NT2/D1 (cell line): Measurements from ENCODE around the gene TCF4.

Experiments used
- DNase-seq: peaks from one replicate; pipeline ENCODE4 v3.0.0-alpha.2; 2011; ENCODE audit warnings: low read depth, low spot score
- H3K27me3 ChIP-seq: 2 replicates; pipeline ENCODE4 v1.6.0; 2011; ENCODE audit warnings: mild to moderate bottlenecking; ENCODE audit not compliant: insufficient read length, insufficient read depth
- H3K36me3 ChIP-seq: 2 replicates; pipeline ENCODE4 v1.6.1; 2011; ENCODE audit warnings: mild to moderate bottlenecking, low read length, mixed read lengths; ENCODE audit not compliant: insufficient read depth, insufficient read length
- H3K4me1 ChIP-seq: 2 replicates; pipeline ENCODE4 v1.5.1; 2011; ENCODE audit not compliant: insufficient read depth, insufficient read length
- H3K4me3 ChIP-seq: 2 replicates; pipeline ENCODE4 v1.5.1; 2011; ENCODE audit warnings: low read depth; ENCODE audit not compliant: insufficient read length
- H3K9ac ChIP-seq: 2 replicates; pipeline ENCODE4 v1.6.0; 2011; ENCODE audit warnings: low read depth; ENCODE audit not compliant: insufficient read length
- H3K9me3 ChIP-seq: 2 replicates; pipeline ENCODE4 v1.5.1; 2011; ENCODE audit warnings: mild to moderate bottlenecking, low read length; ENCODE audit not compliant: insufficient read depth
- SUZ12 ChIP-seq: IDR thresholded peaks from 2 replicates; pipeline ENCODE4 v1.6.1; 2011; ENCODE audit not compliant: insufficient read length, insufficient read depth; ENCODE audit errors: extremely low read depth
- YY1 ChIP-seq: IDR thresholded peaks from 2 replicates; pipeline ENCODE4 v1.6.1; 2011; ENCODE audit not compliant: insufficient read length, insufficient read depth
- ZNF274 ChIP-seq: IDR thresholded peaks from 2 replicates; pipeline ENCODE4 v1.6.1; 2011; ENCODE audit warnings: mild to moderate bottlenecking, low read depth, low read length

TCF4 gene

DNA sequence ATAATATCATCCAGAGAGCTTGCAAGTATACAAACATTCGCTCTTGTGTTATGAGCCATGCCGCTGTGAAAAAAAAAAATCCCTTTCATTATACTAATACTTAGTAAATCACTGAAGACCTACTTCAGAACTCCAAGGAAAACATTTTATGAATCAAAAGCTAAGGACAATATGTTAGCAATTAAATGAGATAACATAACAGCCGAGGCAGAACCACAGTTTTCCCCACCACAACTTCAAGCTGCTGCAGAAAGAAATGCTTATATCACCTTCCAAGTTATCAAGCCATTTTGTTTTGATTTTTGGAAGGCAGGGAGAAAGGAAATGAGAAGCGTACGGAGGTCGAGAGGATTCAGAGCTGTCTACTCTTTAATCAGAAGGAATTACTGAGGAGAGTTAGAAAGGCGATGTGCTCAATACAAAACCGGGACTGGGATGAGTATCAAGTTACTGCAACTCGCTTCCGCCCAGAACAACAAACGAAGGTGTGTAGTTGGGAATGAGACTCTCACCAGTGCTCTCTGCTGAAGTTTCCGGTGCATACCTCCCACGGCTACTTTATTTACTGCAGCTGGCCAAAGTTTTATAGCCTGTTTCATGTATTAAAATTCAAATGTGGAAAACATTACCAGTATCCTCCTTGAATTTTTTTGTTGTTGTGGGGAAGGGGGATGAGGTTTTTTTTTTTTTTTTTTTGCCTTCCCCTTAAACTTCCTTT is 336.6 kb downstream of the TCF4 start:
- H3K9ac ChIP-seq: no peak overlapping the region
- TF ChIP-seq ZNF274 (no peak), SUZ12 (no peak), YY1 (no peak)
- no peak overlapping the region for H3K4me3 ChIP-seq
- H3K4me1 ChIP-seq: no peaks in the 10 kb centered on the region
- no peaks in the 10 kb centered on the region for H3K27me3 ChIP-seq
- DNase-seq: no peak
- no peaks in the 10 kb centered on the region for H3K36me3 ChIP-seq
- H3K9me3 ChIP-seq: no peaks in the 10 kb centered on the region

- no peak for DNase-seq
- TF ChIP-seq YY1 (no peak), SUZ12 (no peak), ZNF274 (no peak)
- H3K9me3 ChIP-seq: no peaks in the 10 kb centered on the region
- H3K36me3 ChIP-seq: no peaks in the 10 kb centered on the region
- no peak overlapping the region for H3K4me3 ChIP-seq
- no peaks in the 10 kb centered on the region for H3K4me1 ChIP-seq
- no peak overlapping the region for H3K9ac ChIP-seq
- no peaks in the 10 kb centered on the region for H3K27me3 ChIP-seq
Observed at GRCh38 chr18:55250768-55251173, 337.2 kb downstream of the TCF4 start.

DNA sequence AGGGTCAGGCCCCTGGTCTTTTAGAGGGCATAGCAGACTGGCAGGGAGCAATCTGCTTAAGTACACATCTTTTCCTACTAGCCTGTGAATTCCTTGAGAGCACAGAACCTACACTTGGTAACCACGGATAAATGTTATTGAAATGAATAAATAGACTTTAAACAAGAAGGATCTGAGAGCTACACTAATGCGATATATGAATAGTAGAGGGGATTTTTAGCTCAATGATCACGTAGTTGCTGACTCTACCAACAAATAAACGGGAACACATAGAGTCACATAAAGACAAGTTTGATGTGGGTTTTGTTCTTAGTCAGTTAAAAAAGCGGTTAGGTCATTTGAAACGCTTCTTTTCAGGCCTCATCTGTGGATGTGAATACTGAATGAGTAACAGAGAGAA is 338.4 kb downstream of the TCF4 start:
- TF ChIP-seq ZNF274: no peak
- TF ChIP-seq YY1: no peak
- no peak for TF ChIP-seq SUZ12
- no peak for DNase-seq
- H3K9ac ChIP-seq: no peak overlapping the region
- no peaks in the 10 kb centered on the region for H3K36me3 ChIP-seq
- H3K9me3 ChIP-seq: no peaks in the 10 kb centered on the region
- H3K27me3 ChIP-seq: no peaks in the 10 kb centered on the region
- no peak overlapping the region for H3K4me3 ChIP-seq
- H3K4me1 ChIP-seq: no peaks in the 10 kb centered on the region

DNA sequence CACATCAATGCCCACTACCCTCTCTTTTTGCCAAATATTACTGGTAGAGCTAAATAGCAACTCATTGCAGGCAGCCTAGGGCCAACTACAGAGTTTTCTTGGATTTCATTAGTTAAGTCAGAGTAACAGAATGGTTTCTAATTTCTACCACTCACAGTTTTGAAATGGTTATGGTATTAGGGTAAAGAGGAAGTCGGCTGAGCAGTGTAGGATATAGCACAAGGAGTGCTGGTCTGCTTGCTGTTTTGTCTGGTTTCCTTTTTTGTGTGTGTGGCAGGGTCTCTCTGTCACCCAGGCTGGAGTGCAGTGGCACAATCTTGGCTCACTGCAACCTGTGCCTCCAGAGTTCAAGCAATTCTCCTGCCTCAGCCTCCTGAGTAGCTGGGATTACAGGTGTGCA is 339.5 kb downstream of the TCF4 start:
- TF ChIP-seq SUZ12: no peak
- no peak overlapping the region for H3K9ac ChIP-seq
- no peaks in the 10 kb centered on the region for H3K9me3 ChIP-seq
- no peak overlapping the region for H3K4me3 ChIP-seq
- DNase-seq: no peak
- H3K27me3 ChIP-seq: no peaks in the 10 kb centered on the region
- H3K4me1 ChIP-seq: no peaks in the 10 kb centered on the region
- no peaks in the 10 kb centered on the region for H3K36me3 ChIP-seq

- DNase-seq: no peak
- no peak for TF ChIP-seq YY1
- no peak for TF ChIP-seq SUZ12
- no peak for TF ChIP-seq ZNF274
- Histone ChIP-seq H3K9me3 (no peaks in the 10 kb centered on the region), H3K36me3 (no peaks in the 10 kb centered on the region), H3K4me1 (no peaks in the 10 kb centered on the region), H3K4me3 (no peak overlapping the region), H3K9ac (no peak overlapping the region), H3K27me3 (no peaks in the 10 kb centered on the region)
Observed at GRCh38 chr18:55247032-55247431, 341.0 kb downstream of the TCF4 start.

DNA sequence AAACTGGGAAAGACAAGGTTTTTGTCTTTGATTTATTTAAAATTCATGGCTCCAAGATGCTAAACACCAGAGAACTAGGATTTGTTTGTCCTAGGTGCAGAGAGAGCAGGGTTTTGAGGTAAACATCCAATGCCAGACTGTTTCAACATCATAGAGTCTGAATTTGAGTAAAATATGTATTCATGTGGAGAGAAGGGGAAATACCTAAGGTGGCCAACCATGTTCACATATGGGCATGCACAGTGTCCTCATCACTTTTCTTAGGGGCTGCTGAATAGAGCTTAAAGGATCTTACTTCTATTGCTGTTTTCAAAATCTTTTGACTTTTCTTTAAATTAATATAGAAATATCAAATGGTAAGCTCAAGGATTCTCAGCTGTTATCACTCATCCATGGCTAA is 341.7 kb downstream of the TCF4 start:
- no peak for TF ChIP-seq SUZ12
- no peak for TF ChIP-seq ZNF274
- TF ChIP-seq YY1: no peak
- Histone ChIP-seq H3K9me3 (no peaks in the 10 kb centered on the region), H3K4me1 (no peaks in the 10 kb centered on the region), H3K4me3 (no peak overlapping the region), H3K27me3 (no peaks in the 10 kb centered on the region), H3K36me3 (no peaks in the 10 kb centered on the region), H3K9ac (no peak overlapping the region)
- DNase-seq: no peak

GRCh38 chr18:55245211-55245614 is 342.8 kb downstream of the TCF4 start:
- DNase-seq: no peak
- Histone ChIP-seq H3K9me3 (no peaks in the 10 kb centered on the region), H3K9ac (no peak overlapping the region), H3K4me3 (no peak overlapping the region), H3K36me3 (no peaks in the 10 kb centered on the region), H3K27me3 (no peaks in the 10 kb centered on the region), H3K4me1 (no peaks in the 10 kb centered on the region)
- TF ChIP-seq SUZ12: no peak
- no peak for TF ChIP-seq ZNF274
- no peak for TF ChIP-seq YY1
